ENCODE data around the gene SNX9.

SNX9 gene

GRCh38 chr6:157961832-157962575 lies 139.0 kb downstream of the SNX9 start:
- H3K36me3 ChIP-seq (ENCODE audit: control insufficient read depth, insufficient read depth, low read length): no peaks in the 10 kb centered on the region
- no peaks in the 10 kb centered on the region for H3K27me3 ChIP-seq (replicated peaks; ENCODE audit: control insufficient read depth, insufficient read depth, low read length)
- H3K4me3 ChIP-seq (replicated peaks; ENCODE audit: low read depth, low read length): no peak overlapping the region
- DNase-seq (ENCODE audit: extremely low read depth, insufficient read length): no peak
- TF ChIP-seq CTCF (IDR thresholded peaks at IDR 0.05; ENCODE audit: insufficient read depth, low read length, poor library complexity, severe bottlenecking): no peak

- Histone ChIP-seq H3K27me3 (replicated peaks; ENCODE audit: control insufficient read depth, insufficient read depth, low read length) (no peaks in the 10 kb centered on the region), H3K36me3 (ENCODE audit: control insufficient read depth, insufficient read depth, low read length) (no peaks in the 10 kb centered on the region), H3K4me3 (replicated peaks; ENCODE audit: low read depth, low read length) (no peak overlapping the region)
- DNase-seq (ENCODE audit: extremely low read depth, insufficient read length): no peak
- no peak for TF ChIP-seq CTCF (IDR thresholded peaks at IDR 0.05; ENCODE audit: insufficient read depth, low read length, poor library complexity, severe bottlenecking)
These were observed 139.7 kb downstream of the SNX9 start for GRCh38 chr6:157962601-157963302.

GRCh38 chr6:157964100-157964499 lies 141.1 kb downstream of the SNX9 start:
- Histone ChIP-seq H3K4me3 (replicated peaks; ENCODE audit: low read depth, low read length) (no peak overlapping the region), H3K36me3 (ENCODE audit: control insufficient read depth, insufficient read depth, low read length) (no peaks in the 10 kb centered on the region), H3K27me3 (replicated peaks; ENCODE audit: control insufficient read depth, insufficient read depth, low read length) (no peaks in the 10 kb centered on the region)
- no peak for DNase-seq (ENCODE audit: extremely low read depth, insufficient read length)
- no peak for TF ChIP-seq CTCF (IDR thresholded peaks at IDR 0.05; ENCODE audit: insufficient read depth, low read length, poor library complexity, severe bottlenecking)

GRCh38 chr6:157965387-157965786 lies 142.3 kb downstream of the SNX9 start:
- Histone ChIP-seq H3K4me3 (replicated peaks; ENCODE audit: low read depth, low read length) (no peak overlapping the region), H3K27me3 (replicated peaks; ENCODE audit: control insufficient read depth, insufficient read depth, low read length) (no peaks in the 10 kb centered on the region), H3K36me3 (ENCODE audit: control insufficient read depth, insufficient read depth, low read length) (no peaks in the 10 kb centered on the region)
- DNase-seq (ENCODE audit: extremely low read depth, insufficient read length): no peak
- TF ChIP-seq CTCF (IDR thresholded peaks at IDR 0.05; ENCODE audit: insufficient read depth, low read length, poor library complexity, severe bottlenecking): no peak

- H3K27me3 ChIP-seq (replicated peaks; ENCODE audit: control insufficient read depth, insufficient read depth, low read length): no peaks in the 10 kb centered on the region
- TF ChIP-seq CTCF (IDR thresholded peaks at IDR 0.05; ENCODE audit: insufficient read depth, low read length, poor library complexity, severe bottlenecking): no peak
- H3K36me3 ChIP-seq (ENCODE audit: control insufficient read depth, insufficient read depth, low read length): no peaks in the 10 kb centered on the region
- DNase-seq (ENCODE audit: extremely low read depth, insufficient read length): no peak
- H3K4me3 ChIP-seq (replicated peaks; ENCODE audit: low read depth, low read length): no peak overlapping the region
These were observed 143.5 kb downstream of the SNX9 start for GRCh38 chr6:157966589-157966977.
